Measurements from ENCODE around the gene PNCK.

PNCK gene

GRCh38 chrX:153670748-153671588 lies 2.6 kb downstream of the PNCK start:
- Histone ChIP-seq H3K4me1 (ENCODE audit: control insufficient read depth in 1 of 2, insufficient read depth in 1 of 2, low read depth in 1 of 2, low read length in 1 of 2) (no peaks in the 10 kb centered on the region), H3K4me3 (ENCODE audit: low read depth in 1 of 2, low read length in 1 of 2) (no peak overlapping the region), H3K9me3 (no peaks in the 10 kb centered on the region), H3K27me3 (peaks cover 52% of the 10 kb centered on the region), H3K27ac (no peak overlapping the region), H3K36me3 (no peaks in the 10 kb centered on the region)
- TF ChIP-seq CTCF (IDR thresholded peaks at IDR 0.05) = no peak

DNA sequence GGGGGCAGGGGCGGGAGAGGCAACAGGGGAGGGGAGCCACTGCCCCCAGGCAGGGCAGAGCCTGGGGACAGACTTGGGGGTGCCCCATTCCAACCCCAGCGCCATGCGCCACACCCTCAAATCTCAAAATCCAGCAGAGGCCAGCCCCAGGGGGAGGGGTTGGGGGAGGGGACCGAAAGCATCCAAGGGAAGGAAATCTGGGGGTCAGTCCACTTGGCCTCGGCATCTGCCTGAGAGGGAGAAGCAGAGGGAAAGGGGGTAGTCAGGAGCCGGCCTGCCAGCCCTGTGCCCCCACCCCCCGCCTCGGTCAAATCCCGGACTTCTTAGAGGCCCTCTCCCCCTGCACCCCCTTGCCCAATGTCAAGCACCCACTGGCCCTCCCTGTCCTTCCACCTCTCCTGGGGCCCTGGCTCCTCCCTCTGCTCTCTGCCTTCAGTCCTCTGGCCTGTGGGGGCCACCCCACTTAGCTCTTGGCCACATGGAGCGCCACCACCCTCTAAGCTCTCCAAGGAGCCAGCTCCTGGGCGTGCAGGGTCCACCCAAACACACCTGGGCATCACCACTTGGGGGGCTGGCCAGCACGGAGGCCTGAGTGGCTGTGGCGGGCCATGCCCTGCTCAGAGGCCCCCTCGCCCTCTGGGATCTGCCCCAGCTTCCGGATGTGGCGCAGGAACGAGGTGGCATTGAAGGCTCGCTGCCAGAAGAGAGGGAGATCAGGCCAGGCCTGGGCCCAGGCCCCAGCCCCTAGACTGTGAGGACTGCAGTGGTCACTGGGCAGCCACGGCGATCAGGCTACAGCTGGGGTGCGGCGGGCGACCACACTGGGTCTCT lies 3.5 kb downstream of the PNCK start:
- Histone ChIP-seq H3K4me1 (ENCODE audit: control insufficient read depth in 1 of 2, insufficient read depth in 1 of 2, low read depth in 1 of 2, low read length in 1 of 2) (no peaks in the 10 kb centered on the region), H3K4me3 (ENCODE audit: low read depth in 1 of 2, low read length in 1 of 2) (no peak overlapping the region), H3K36me3 (no peaks in the 10 kb centered on the region), H3K27me3 (peaks cover 54% of the 10 kb centered on the region), H3K27ac (no peak overlapping the region), H3K9me3 (no peaks in the 10 kb centered on the region)
- no peak for TF ChIP-seq CTCF (IDR thresholded peaks at IDR 0.05)

- Histone ChIP-seq H3K4me1 (ENCODE audit: control insufficient read depth in 1 of 2, insufficient read depth in 1 of 2, low read depth in 1 of 2, low read length in 1 of 2) (no peaks in the 10 kb centered on the region), H3K4me3 (ENCODE audit: low read depth in 1 of 2, low read length in 1 of 2) (no peak overlapping the region), H3K27me3 (peaks cover 54% of the 10 kb centered on the region), H3K36me3 (no peaks in the 10 kb centered on the region), H3K9me3 (no peaks in the 10 kb centered on the region), H3K27ac (no peak overlapping the region)
- TF ChIP-seq CTCF (IDR thresholded peaks at IDR 0.05) = peak; percentile 62
Measured at GRCh38 chrX:153669174-153669890, 4.3 kb downstream of the PNCK start.

- Histone ChIP-seq H3K4me3 (ENCODE audit: low read depth in 1 of 2, low read length in 1 of 2) (no peak overlapping the region), H3K4me1 (ENCODE audit: control insufficient read depth in 1 of 2, insufficient read depth in 1 of 2, low read depth in 1 of 2, low read length in 1 of 2) (no peaks in the 10 kb centered on the region), H3K9me3 (no peaks in the 10 kb centered on the region), H3K27ac (no peak overlapping the region), H3K36me3 (no peaks in the 10 kb centered on the region), H3K27me3 (peaks cover 55% of the 10 kb centered on the region)
- TF ChIP-seq CTCF (IDR thresholded peaks at IDR 0.05) = no peak
Measured at GRCh38 chrX:153668423-153669173, 5.0 kb downstream of the PNCK start.

GRCh38 chrX:153667956-153668396 lies 5.6 kb downstream of the PNCK start:
- no peak overlapping the region for H3K4me3 ChIP-seq (ENCODE audit: low read depth in 1 of 2, low read length in 1 of 2)
- H3K27me3 ChIP-seq = peaks cover 56% of the 10 kb centered on the region
- no peaks in the 10 kb centered on the region for H3K36me3 ChIP-seq
- peak; percentile 76 for TF ChIP-seq CTCF (IDR thresholded peaks at IDR 0.05)
- no peaks in the 10 kb centered on the region for H3K9me3 ChIP-seq
- H3K4me1 ChIP-seq (ENCODE audit: control insufficient read depth in 1 of 2, insufficient read depth in 1 of 2, low read depth in 1 of 2, low read length in 1 of 2) = no peaks in the 10 kb centered on the region
- no peak overlapping the region for H3K27ac ChIP-seq
